Liver (tissue), 3 donors: ENCODE data around the gene HIKESHI.

ENCODE experiments used
- ATF3 ChIP-seq: IDR thresholded peaks from 2 replicates; pipeline ENCODE4 v1.6.1; 2016; ENCODE audit warnings: antibody characterized with exemption
- CTCF ChIP-seq: fragments of 150-350 bp; IDR thresholded peaks from 2 replicates; pipeline ENCODE4 v1.5.1; 2017; ENCODE audit warnings: improper control_type of control experiment, low read depth, low read length; ENCODE audit not compliant: missing input control
- EGR1 ChIP-seq, 2 donors: IDR thresholded peaks; 2 replicates each; pipeline ENCODE4 v1.6.1; 2016 to 2018; ENCODE audit warnings: antibody characterized with exemption in 2 of 2, low read depth in 2 of 2
- FOXA1 ChIP-seq: IDR thresholded peaks from 2 replicates; pipeline ENCODE4 v1.6.1; 2016; ENCODE audit warnings: antibody characterized with exemption
- GABPA ChIP-seq, 2 donors: IDR thresholded peaks in 1 of 2; conservative IDR thresholded peaks in 1 of 2; 2 replicates each; pipeline ENCODE4 v1.6.1; 2016; ENCODE audit warnings: antibody characterized with exemption in 2 of 2, mild to moderate bottlenecking in 1 of 2, moderate library complexity in 1 of 2
- JUND ChIP-seq, 2 donors: IDR thresholded peaks; 2 replicates each; pipeline ENCODE4 v1.6.1; 2016; ENCODE audit warnings: antibody characterized with exemption in 2 of 2
- MAX ChIP-seq: IDR thresholded peaks from 2 replicates; pipeline ENCODE4 v1.6.1; 2016; ENCODE audit warnings: antibody characterized with exemption
- NR2F2 ChIP-seq: IDR thresholded peaks from 2 replicates; pipeline ENCODE4 v1.6.1; 2016; ENCODE audit warnings: antibody characterized with exemption
- RAD21 ChIP-seq, 2 donors: IDR thresholded peaks; 2 replicates each; pipeline ENCODE4 v1.6.1; 2016; ENCODE audit warnings: antibody characterized with exemption in 2 of 2, mild to moderate bottlenecking in 2 of 2
- REST ChIP-seq: IDR thresholded peaks from 2 replicates; pipeline ENCODE4 v1.6.1; 2016; ENCODE audit warnings: antibody characterized with exemption, mild to moderate bottlenecking
- RXRA ChIP-seq, 2 donors: IDR thresholded peaks; 2 replicates each; pipeline ENCODE4 v1.6.1; 2017 to 2018; ENCODE audit warnings: antibody characterized with exemption in 2 of 2, mild to moderate bottlenecking in 1 of 2
- SP1 ChIP-seq: IDR thresholded peaks from 2 replicates; pipeline ENCODE4 v1.6.1; 2018; ENCODE audit warnings: antibody characterized with exemption, mild to moderate bottlenecking
- TAF1 ChIP-seq: conservative IDR thresholded peaks from 2 replicates; pipeline ENCODE4 v1.6.1; 2016; ENCODE audit warnings: antibody characterized with exemption, mild to moderate bottlenecking
- TF ChIP-seq, protein P1 (sequence below): IDR thresholded peaks from 2 replicates; pipeline ENCODE4 v1.6.1; 2016; ENCODE audit warnings: antibody characterized with exemption
- donor health status: healthy.
- donor health status: healthy.

- TF ChIP-seq CTCF = no peak
- TF ChIP-seq TAF1 = no peak
- no peak for TF ChIP-seq MAX
- TF ChIP-seq, protein P1, sequence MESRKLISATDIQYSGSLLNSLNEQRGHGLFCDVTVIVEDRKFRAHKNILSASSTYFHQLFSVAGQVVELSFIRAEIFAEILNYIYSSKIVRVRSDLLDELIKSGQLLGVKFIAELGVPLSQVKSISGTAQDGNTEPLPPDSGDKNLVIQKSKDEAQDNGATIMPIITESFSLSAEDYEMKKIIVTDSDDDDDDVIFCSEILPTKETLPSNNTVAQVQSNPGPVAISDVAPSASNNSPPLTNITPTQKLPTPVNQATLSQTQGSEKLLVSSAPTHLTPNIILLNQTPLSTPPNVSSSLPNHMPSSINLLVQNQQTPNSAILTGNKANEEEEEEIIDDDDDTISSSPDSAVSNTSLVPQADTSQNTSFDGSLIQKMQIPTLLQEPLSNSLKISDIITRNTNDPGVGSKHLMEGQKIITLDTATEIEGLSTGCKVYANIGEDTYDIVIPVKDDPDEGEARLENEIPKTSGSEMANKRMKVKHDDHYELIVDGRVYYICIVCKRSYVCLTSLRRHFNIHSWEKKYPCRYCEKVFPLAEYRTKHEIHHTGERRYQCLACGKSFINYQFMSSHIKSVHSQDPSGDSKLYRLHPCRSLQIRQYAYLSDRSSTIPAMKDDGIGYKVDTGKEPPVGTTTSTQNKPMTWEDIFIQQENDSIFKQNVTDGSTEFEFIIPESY = no peak
- TF ChIP-seq SP1 = no peak
- no peak for TF ChIP-seq GABPA (IDR thresholded peaks at IDR 0.05 in 1 of 2, conservative IDR thresholded peaks at IDR 0.05 in 1 of 2)
- TF ChIP-seq FOXA1 = no peak
- no peak for TF ChIP-seq JUND (IDR thresholded peaks at IDR 0.05)
- TF ChIP-seq RXRA (IDR thresholded peaks at IDR 0.05) = no peak
- no peak for TF ChIP-seq REST
- TF ChIP-seq RAD21 (IDR thresholded peaks at IDR 0.05) = no peak
- TF ChIP-seq NR2F2 = no peak
- no peak for TF ChIP-seq ATF3
- TF ChIP-seq EGR1 (IDR thresholded peaks at IDR 0.05; ENCODE audit: low read depth in 2 of 2) = no peak
Observed at GRCh38 chr11:86278226-86278625, 23.8 kb upstream of the HIKESHI start.
